WTC11 (cell line): ENCODE measurements around the gene TMEM140. TPM values are rescaled to one million over a fixed set of nuclear protein-coding genes. Genes with fewer than 3 reads are reported as not detected.

Experiments
- ATAC-seq: fragments of 200-7000 bp; cut with Tn5 transposase; 2 replicates; pipeline ENCODE4 v1.10.0; 2021; ENCODE audit warnings: mild to moderate bottlenecking, moderate library complexity
- CTCF ChIA-PET: fragments of 300-600 bp; sonication (Branson Sonifier 250); formaldehyde crosslinking; loops from one replicate; lab custom pipeline; 2021; ENCODE audit warnings: antibody characterized with exemption; lab: Charles Lee
- POLR2A ChIA-PET: fragments of 350-600 bp; sonication (Branson Sonifier 250); formaldehyde crosslinking; loops from one replicate; lab custom pipeline; 2021; ENCODE audit warnings: antibody characterized with exemption; lab: Charles Lee
- DNase-seq: peaks from one replicate; pipeline ENCODE4 v3.0.0; 2021; ENCODE audit warnings: low spot score
- H3K27ac Mint-ChIP-seq: 2 replicates; pipeline ENCODE4 v1.8.0; 2021; ENCODE audit warnings: mixed read lengths
- H3K27me3 Mint-ChIP-seq: 2 replicates; pipeline ENCODE4 v1.8.0; 2021; ENCODE audit warnings: low read depth, mild to moderate bottlenecking, moderate library complexity, mixed read lengths
- H3K36me3 Mint-ChIP-seq: 2 replicates; pipeline ENCODE4 v1.8.0; 2021; ENCODE audit warnings: mixed read lengths
- H3K4me1 Mint-ChIP-seq: 2 replicates; pipeline ENCODE4 v1.8.0; 2022; ENCODE audit warnings: mixed read lengths
- H3K4me3 Mint-ChIP-seq: 2 replicates; pipeline ENCODE4 v1.8.0; 2021; ENCODE audit warnings: mild to moderate bottlenecking, moderate library complexity, mixed read lengths
- H3K9me3 Mint-ChIP-seq: 2 replicates; pipeline ENCODE4 v1.8.0; 2021; ENCODE audit warnings: mixed read lengths
- AFF4 ChIP-seq: sonication (generic); formaldehyde crosslinking; IDR thresholded peaks from 2 replicates; pipeline ENCODE4 v1.8.1; 2023; ENCODE audit warnings: mild to moderate bottlenecking, missing genetic modification reagents, borderline replicate concordance
- ATF1 ChIP-seq: sonication (generic); formaldehyde crosslinking; IDR thresholded peaks from 2 replicates; pipeline ENCODE4 v1.8.1; 2023; ENCODE audit warnings: mild to moderate bottlenecking, moderate library complexity, missing genetic modification reagents
- ETV6 ChIP-seq: sonication (generic); formaldehyde crosslinking; IDR thresholded peaks from 2 replicates; pipeline ENCODE4 v1.8.1; 2022; ENCODE audit warnings: mild to moderate bottlenecking, missing genetic modification reagents
- FOXP1 ChIP-seq: sonication (generic); formaldehyde crosslinking; IDR thresholded peaks from 2 replicates; pipeline ENCODE4 v1.8.0; 2022; ENCODE audit warnings: missing genetic modification reagents, mild to moderate bottlenecking, moderate library complexity, borderline replicate concordance
- IRF2 ChIP-seq: sonication (generic); formaldehyde crosslinking; IDR thresholded peaks from 2 replicates; pipeline ENCODE4 v1.8.0; 2022; ENCODE audit warnings: low read depth, missing genetic modification reagents, borderline replicate concordance
- MXD4 ChIP-seq: fragments of 250-450 bp; sonication (Bioruptor Pico); IDR thresholded peaks from 2 replicates; pipeline ENCODE4 v1.8.0; 2021; ENCODE audit warnings: mild to moderate bottlenecking, moderate library complexity, borderline replicate concordance
- NR2C2 ChIP-seq: sonication (generic); formaldehyde crosslinking; IDR thresholded peaks from 2 replicates; pipeline ENCODE4 v1.8.0; 2022; ENCODE audit warnings: mild to moderate bottlenecking, missing genetic modification reagents
- NR3C1 ChIP-seq: sonication (generic); formaldehyde crosslinking; conservative IDR thresholded peaks from 2 replicates; pipeline ENCODE4 v1.8.1; 2023; ENCODE audit warnings: low read depth, mild to moderate bottlenecking, missing genetic modification reagents
- OVOL2 ChIP-seq: fragments of 250-450 bp; sonication (Bioruptor Pico); IDR thresholded peaks from 2 replicates; pipeline ENCODE4 v1.9.0; 2021; ENCODE audit warnings: mild to moderate bottlenecking, borderline replicate concordance
- SMAD3 ChIP-seq: sonication (generic); formaldehyde crosslinking; IDR thresholded peaks from 2 replicates; pipeline ENCODE4 v1.8.0; 2022; ENCODE audit warnings: missing genetic modification reagents, mild to moderate bottlenecking, borderline replicate concordance
- SMAD4 ChIP-seq: sonication (generic); formaldehyde crosslinking; IDR thresholded peaks from 2 replicates; pipeline ENCODE4 v1.8.0; 2022; ENCODE audit warnings: mild to moderate bottlenecking, missing genetic modification reagents
- SOX15 ChIP-seq: fragments of 250-450 bp; sonication (Bioruptor Pico); IDR thresholded peaks from 2 replicates; pipeline ENCODE4 v1.9.0; 2021; ENCODE audit warnings: mild to moderate bottlenecking
- TEAD4 ChIP-seq: sonication (generic); formaldehyde crosslinking; IDR thresholded peaks from 2 replicates; pipeline ENCODE4 v1.8.0; 2022; ENCODE audit warnings: mild to moderate bottlenecking, missing genetic modification reagents
- TP53 ChIP-seq: sonication (generic); formaldehyde crosslinking; IDR thresholded peaks from 2 replicates; pipeline ENCODE4 v1.8.1; 2023; ENCODE audit warnings: mild to moderate bottlenecking, missing genetic modification reagents
- ZNF121 ChIP-seq: sonication (generic); formaldehyde crosslinking; IDR thresholded peaks from 2 replicates; pipeline ENCODE4 v1.8.0; 2023; ENCODE audit warnings: missing genetic modification reagents
- ZNF281 ChIP-seq: sonication (generic); formaldehyde crosslinking; IDR thresholded peaks from 2 replicates; pipeline ENCODE4 v1.8.0; 2023; ENCODE audit warnings: mild to moderate bottlenecking, missing genetic modification reagents
- ZNF416 ChIP-seq: fragments of 250-450 bp; sonication (Bioruptor Pico); IDR thresholded peaks from 2 replicates; pipeline ENCODE4 v1.9.0; 2021; ENCODE audit warnings: mild to moderate bottlenecking, inconsistent platforms
- ZNF671 ChIP-seq: fragments of 250-450 bp; sonication (Bioruptor Pico); IDR thresholded peaks from 2 replicates; pipeline ENCODE4 v1.8.0; 2021; ENCODE audit warnings: mild to moderate bottlenecking
- total RNA-seq: library from RNA; stranded (reverse); gene quantifications from 3 replicates; pipeline ENCODE4 v1.2.3, GENCODE V29; 2021
- TF ChIP-seq, protein P1 (sequence below): sonication (generic); formaldehyde crosslinking; IDR thresholded peaks from 2 replicates; pipeline ENCODE4 v1.8.1; 2023; ENCODE audit warnings: mild to moderate bottlenecking, missing genetic modification reagents
- TF ChIP-seq, protein P2 (sequence below): sonication (generic); formaldehyde crosslinking; IDR thresholded peaks from 2 replicates; pipeline ENCODE4 v1.8.0; 2022; ENCODE audit warnings: missing genetic modification reagents

The TMEM140 gene
- total RNA-seq, 1 experiment from 2014 or later, result not detected

GRCh38 chr7:135190703-135191102 is 42.8 kb downstream of the TMEM140 start:
- DNase-seq, result no peak
- H3K9me3 Mint-ChIP-seq, result no peaks in the 10 kb centered on the region
- H3K27ac Mint-ChIP-seq, result no peak overlapping the region
- ATAC-seq, result no peak
- CTCF ChIA-PET, result interaction anchor here (2.4 kb wide), 1 partner anchor 84 kb away, joined by 7 read pairs; no protein-coding TSS in a partner anchor
- H3K36me3 Mint-ChIP-seq, result peaks cover 29% of the 10 kb centered on the region
- H3K4me3 Mint-ChIP-seq, result no peak overlapping the region
- TF ChIP-seq TEAD4 (no peak), MXD4 (CRISPR knock-in tag) (no peak), FOXP1 (CRISPR knock-in tag) (no peak), NR3C1 (CRISPR knock-in tag) (no peak), ZNF416 (no peak), ETV6 (CRISPR knock-in tag) (no peak), SMAD4 (CRISPR knock-in tag) (no peak), ZNF281 (CRISPR knock-in tag) (no peak), ZNF121 (CRISPR knock-in tag) (no peak), IRF2 (CRISPR knock-in tag) (no peak), SMAD3 (CRISPR knock-in tag) (no peak), OVOL2 (CRISPR knock-in tag) (no peak), NR2C2 (no peak), SOX15 (no peak), AFF4 (CRISPR knock-in tag) (no peak), TP53 (CRISPR knock-in tag) (no peak), ZNF671 (CRISPR knock-in tag) (no peak), ATF1 (CRISPR knock-in tag) (no peak)
- TF ChIP-seq, protein P1, sequence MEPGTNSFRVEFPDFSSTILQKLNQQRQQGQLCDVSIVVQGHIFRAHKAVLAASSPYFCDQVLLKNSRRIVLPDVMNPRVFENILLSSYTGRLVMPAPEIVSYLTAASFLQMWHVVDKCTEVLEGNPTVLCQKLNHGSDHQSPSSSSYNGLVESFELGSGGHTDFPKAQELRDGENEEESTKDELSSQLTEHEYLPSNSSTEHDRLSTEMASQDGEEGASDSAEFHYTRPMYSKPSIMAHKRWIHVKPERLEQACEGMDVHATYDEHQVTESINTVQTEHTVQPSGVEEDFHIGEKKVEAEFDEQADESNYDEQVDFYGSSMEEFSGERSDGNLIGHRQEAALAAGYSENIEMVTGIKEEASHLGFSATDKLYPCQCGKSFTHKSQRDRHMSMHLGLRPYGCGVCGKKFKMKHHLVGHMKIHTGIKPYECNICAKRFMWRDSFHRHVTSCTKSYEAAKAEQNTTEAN (CRISPR knock-in tag), result no peak
- TF ChIP-seq, protein P2, sequence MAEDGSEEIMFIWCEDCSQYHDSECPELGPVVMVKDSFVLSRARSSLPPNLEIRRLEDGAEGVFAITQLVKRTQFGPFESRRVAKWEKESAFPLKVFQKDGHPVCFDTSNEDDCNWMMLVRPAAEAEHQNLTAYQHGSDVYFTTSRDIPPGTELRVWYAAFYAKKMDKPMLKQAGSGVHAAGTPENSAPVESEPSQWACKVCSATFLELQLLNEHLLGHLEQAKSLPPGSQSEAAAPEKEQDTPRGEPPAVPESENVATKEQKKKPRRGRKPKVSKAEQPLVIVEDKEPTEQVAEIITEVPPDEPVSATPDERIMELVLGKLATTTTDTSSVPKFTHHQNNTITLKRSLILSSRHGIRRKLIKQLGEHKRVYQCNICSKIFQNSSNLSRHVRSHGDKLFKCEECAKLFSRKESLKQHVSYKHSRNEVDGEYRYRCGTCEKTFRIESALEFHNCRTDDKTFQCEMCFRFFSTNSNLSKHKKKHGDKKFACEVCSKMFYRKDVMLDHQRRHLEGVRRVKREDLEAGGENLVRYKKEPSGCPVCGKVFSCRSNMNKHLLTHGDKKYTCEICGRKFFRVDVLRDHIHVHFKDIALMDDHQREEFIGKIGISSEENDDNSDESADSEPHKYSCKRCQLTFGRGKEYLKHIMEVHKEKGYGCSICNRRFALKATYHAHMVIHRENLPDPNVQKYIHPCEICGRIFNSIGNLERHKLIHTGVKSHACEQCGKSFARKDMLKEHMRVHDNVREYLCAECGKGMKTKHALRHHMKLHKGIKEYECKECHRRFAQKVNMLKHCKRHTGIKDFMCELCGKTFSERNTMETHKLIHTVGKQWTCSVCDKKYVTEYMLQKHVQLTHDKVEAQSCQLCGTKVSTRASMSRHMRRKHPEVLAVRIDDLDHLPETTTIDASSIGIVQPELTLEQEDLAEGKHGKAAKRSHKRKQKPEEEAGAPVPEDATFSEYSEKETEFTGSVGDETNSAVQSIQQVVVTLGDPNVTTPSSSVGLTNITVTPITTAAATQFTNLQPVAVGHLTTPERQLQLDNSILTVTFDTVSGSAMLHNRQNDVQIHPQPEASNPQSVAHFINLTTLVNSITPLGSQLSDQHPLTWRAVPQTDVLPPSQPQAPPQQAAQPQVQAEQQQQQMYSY, result no peak
- POLR2A ChIA-PET, result no interaction called here
- no peaks in the 10 kb centered on the region for H3K27me3 Mint-ChIP-seq
- no peaks in the 10 kb centered on the region for H3K4me1 Mint-ChIP-seq
